ENCODE data around the gene ARL16. TPM values are rescaled to one million over a fixed set of nuclear protein-coding genes. Genes with fewer than 3 reads are reported as not detected.

Gene ARL16
- polyA plus RNA-seq, 1 of the 3 experiments (the other 2 are of a cell fraction), result 148 TPM

- Histone ChIP-seq H3K9me2 (no peaks in the 10 kb centered on the region), H3K4me2 (no peak overlapping the region), H4K20me1 (ENCODE audit: insufficient read depth) (peaks cover 12% of the 10 kb centered on the region), H2AFZ (ENCODE audit: low read depth) (no peak overlapping the region), H3K9me3 (no peaks in the 10 kb centered on the region), H3K4me3 (ENCODE audit: low read depth in 2 of 2, low read length in 1 of 2) (no peak overlapping the region), H3K9ac (no peak overlapping the region), H3F3A (replicated peaks; ENCODE audit: insufficient read depth) (peaks cover 27% of the 10 kb centered on the region), H3K79me2 (ENCODE audit: insufficient read depth) (peaks cover 77% of the 10 kb centered on the region), H3K4me1 (ENCODE audit: control insufficient read depth in 1 of 2, insufficient read depth in 2 of 2, low read depth in 1 of 2, low read length in 1 of 2) (peaks cover 15 to 16% of the 10 kb centered on the region in 2 experiments; a peak in 3 of 4 replicates), H3K27me3 (ENCODE audit: insufficient read depth) (no peaks in the 10 kb centered on the region), H3K27ac (ENCODE audit: low read depth in 2 of 2, low read length in 1 of 2) (no peak overlapping the region), H3K36me3 (replicated peaks in 1 of 2; ENCODE audit: control insufficient read depth in 1 of 2, insufficient read depth in 2 of 2, low read length in 1 of 2) (peaks cover 11 to 17% of the 10 kb centered on the region in 2 experiments)
- 92% methylated on average over 11 of the region's 11 CpGs for WGBS (ENCODE audit: low lambda C conversion rate)
- no peak for DNase-seq
- TF ChIP-seq USF1 (IDR thresholded peaks at IDR 0.05; ENCODE audit: borderline replicate concordance, low read depth) (no peak), RFX5 (IDR thresholded peaks at IDR 0.05; ENCODE audit: low read length) (no peak), CHD2 (IDR thresholded peaks at IDR 0.05; ENCODE audit: low read length, partially characterized antibody) (no peak), MEF2A (IDR thresholded peaks at IDR 0.05; ENCODE audit: borderline replicate concordance, low read depth) (no peak), EP300 (IDR thresholded peaks at IDR 0.05; ENCODE audit: borderline replicate concordance in 1 of 2, low read depth in 1 of 2, low read length in 1 of 2) (no peak), ELF1 (IDR thresholded peaks at IDR 0.05) (no peak), PBX3 (IDR thresholded peaks at IDR 0.05) (no peak), TCF12 (IDR thresholded peaks at IDR 0.05) (no peak), RXRA (IDR thresholded peaks at IDR 0.05; ENCODE audit: borderline replicate concordance, low read depth) (no peak)
- TF ChIP-seq, protein P1, sequence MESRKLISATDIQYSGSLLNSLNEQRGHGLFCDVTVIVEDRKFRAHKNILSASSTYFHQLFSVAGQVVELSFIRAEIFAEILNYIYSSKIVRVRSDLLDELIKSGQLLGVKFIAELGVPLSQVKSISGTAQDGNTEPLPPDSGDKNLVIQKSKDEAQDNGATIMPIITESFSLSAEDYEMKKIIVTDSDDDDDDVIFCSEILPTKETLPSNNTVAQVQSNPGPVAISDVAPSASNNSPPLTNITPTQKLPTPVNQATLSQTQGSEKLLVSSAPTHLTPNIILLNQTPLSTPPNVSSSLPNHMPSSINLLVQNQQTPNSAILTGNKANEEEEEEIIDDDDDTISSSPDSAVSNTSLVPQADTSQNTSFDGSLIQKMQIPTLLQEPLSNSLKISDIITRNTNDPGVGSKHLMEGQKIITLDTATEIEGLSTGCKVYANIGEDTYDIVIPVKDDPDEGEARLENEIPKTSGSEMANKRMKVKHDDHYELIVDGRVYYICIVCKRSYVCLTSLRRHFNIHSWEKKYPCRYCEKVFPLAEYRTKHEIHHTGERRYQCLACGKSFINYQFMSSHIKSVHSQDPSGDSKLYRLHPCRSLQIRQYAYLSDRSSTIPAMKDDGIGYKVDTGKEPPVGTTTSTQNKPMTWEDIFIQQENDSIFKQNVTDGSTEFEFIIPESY (IDR thresholded peaks at IDR 0.05; ENCODE audit: borderline replicate concordance, low read depth), result no peak
- ChIA-PET CTCF (interaction anchor here (0.7 kb wide), 1 partner anchor 53 kb away, joined by 3 read pairs; no protein-coding TSS in a partner anchor), POLR2A (interaction anchor here (0.6 to 1.0 kb wide), 2 partner anchors 32 to 176 kb away, joined by 3 to 6 read pairs; partner anchors contain the start of gene SLC25A10)
Observed at GRCh38 chr17:81680150-81680549, 3.4 kb downstream of the ARL16 start.

- POLR2A ChIA-PET, result no interaction called here
- Histone ChIP-seq H2AFZ (ENCODE audit: low read depth) (no peak overlapping the region), H3K9ac (no peak overlapping the region), H3F3A (replicated peaks; ENCODE audit: insufficient read depth) (peaks cover 34% of the 10 kb centered on the region), H3K4me1 (ENCODE audit: control insufficient read depth in 1 of 2, insufficient read depth in 2 of 2, low read depth in 1 of 2, low read length in 1 of 2) (peaks cover 0 to 1% of the 10 kb centered on the region in 2 experiments; a peak in 2 of 4 replicates), H3K9me3 (no peaks in the 10 kb centered on the region), H3K36me3 (replicated peaks in 1 of 2; ENCODE audit: control insufficient read depth in 1 of 2, insufficient read depth in 2 of 2, low read length in 1 of 2) (peaks cover 21 to 38% of the 10 kb centered on the region in 2 experiments), H3K27me3 (ENCODE audit: insufficient read depth) (no peaks in the 10 kb centered on the region), H3K27ac (ENCODE audit: low read depth in 2 of 2, low read length in 1 of 2) (no peak overlapping the region), H4K20me1 (ENCODE audit: insufficient read depth) (peaks cover 5% of the 10 kb centered on the region; the same call in 1 of the 2 replicates), H3K4me3 (ENCODE audit: low read depth in 2 of 2, low read length in 1 of 2) (no peak overlapping the region), H3K4me2 (no peak overlapping the region), H3K79me2 (ENCODE audit: insufficient read depth) (peaks cover 48% of the 10 kb centered on the region), H3K9me2 (no peaks in the 10 kb centered on the region)
- CTCF ChIA-PET, result interaction anchor here (0.6 to 2.5 kb wide), 8 partner anchors 10 to 193 kb away, joined by 3 to 17 read pairs (median 7); partner anchors contain the start of gene MRPL12
- WGBS (ENCODE audit: low lambda C conversion rate), result 91% methylated on average over 12 of the region's 17 CpGs
- no peak for TF ChIP-seq CHD2 (IDR thresholded peaks at IDR 0.05; ENCODE audit: low read length, partially characterized antibody)
- DNase-seq, result peak; percentile 30
Observed at GRCh38 chr17:81676906-81677305, 6.7 kb downstream of the ARL16 start.
